HG03460 (cell line): ENCODE results near the gene RRAGD.
"Not testable (repeated sequence)": the region's sequence is repeated elsewhere in the genome, so short reads cannot be mapped to it uniquely, and the experiment has no call there.

Source experiments
- ATAC-seq: cut with Tn5 transposase; IDR thresholded peaks from one replicate; pipeline ENCODE4 v1.9.1; 2021; ENCODE audit not compliant: unreplicated experiment

Gene RRAGD

DNA sequence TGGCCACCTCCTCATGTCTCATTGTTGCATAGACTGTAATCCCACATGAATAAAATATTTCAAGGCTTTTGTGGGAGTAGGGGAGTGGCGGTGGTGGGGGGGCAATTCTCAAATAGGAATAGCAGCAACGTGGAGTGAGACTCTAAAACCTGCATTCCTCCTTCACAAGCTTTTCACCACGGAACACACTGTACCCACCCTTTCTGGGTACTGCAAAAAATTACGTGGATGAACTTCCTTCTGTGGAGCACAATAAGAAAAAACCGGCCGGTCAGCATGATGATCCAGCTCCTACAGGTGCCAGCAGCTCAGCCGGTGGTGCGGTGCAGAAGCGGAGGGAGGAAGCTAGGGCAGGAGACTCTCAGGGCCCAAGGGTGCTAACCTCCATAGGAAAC, 930 bp upstream of the RRAGD start:
- ATAC-seq = no peak

DNA sequence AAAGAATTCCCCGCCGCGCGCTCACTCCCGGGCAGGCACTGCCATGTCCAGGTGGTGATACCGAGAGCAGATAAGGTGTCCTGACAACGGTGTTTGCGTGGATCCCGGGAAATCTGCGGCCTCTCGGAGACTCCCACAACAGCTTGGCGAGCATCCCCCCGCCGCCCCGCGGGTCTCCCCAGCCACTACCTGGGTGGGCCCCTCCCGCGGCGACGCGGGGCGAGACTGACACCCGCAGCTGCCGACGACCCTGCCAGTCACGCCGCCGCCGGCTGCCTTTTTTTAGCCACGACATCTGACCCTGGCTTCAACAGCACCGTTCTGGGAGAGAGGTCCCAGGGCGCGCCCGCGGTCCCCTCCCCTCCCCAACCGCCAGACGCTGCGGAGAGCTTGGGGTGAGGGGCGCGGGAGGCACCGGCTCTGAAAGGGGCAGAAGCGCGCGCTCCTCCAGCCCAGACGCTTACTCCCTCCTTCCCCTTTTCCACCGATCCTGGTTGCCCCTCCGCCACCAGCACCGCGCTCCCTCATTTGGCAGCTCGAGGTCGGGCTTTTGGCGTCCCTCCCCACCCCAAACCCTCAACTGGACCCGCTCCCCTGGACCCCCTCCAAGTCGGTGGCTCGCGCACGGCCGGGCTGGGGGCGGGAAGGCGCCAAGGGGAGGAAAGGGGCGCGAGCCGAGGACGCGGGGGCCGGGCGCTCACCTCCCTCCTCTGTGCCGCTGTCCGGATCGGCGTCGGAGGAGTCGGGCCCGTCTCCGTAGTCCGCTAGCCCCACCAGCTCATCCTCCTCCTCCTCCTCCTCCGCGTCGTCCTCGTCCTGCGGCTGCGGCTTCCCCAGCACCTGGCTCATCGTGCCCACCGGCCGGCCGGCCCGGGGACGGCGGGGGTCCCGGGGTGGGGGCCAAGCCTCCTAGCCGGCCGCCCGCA, 665 bp downstream of the RRAGD start:
- ATAC-seq = peak; percentile 50

DNA sequence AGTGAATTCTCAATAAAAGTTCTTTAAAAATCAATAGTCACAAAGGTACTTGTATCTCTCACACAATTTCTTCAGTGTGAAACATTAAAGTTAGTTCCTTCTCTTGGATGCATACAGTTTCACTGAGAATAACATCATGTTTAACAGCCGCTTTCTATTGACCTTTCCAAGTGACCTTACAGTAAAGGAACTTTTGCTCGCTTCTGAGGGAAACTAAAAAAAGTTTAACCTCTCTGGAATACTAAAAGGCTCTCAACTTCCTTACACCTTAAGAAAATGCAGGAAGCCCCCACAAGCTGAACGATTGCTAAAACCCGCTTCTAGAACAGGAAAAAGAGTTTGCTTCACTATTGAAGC, 1.3 kb downstream of the RRAGD start:
- no peak for ATAC-seq

DNA sequence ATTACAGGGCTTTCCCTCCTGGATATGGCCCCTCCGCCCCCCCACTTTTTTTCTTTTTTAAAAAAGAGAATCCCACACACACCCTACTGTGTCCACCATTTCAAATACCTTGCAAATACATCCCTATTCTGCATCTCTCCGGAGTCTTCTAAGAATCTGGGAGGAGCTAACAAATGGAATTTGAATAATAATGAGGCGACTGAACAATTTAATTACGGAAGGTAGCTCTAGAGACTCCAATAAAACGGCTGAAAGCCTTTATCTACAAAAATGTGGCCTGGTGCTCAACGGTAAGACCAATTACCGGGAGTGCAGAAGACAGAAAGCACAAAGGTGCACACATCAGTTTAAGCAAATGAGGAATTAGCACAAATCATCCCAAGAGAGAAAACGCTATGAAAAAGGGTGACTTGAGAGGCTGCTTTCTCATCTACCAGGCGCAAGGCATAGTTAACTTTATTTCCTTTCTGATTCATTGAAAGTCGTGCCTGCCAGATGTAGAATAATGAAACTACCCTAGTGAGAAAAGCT, 1.8 kb downstream of the RRAGD start:
- no peak for ATAC-seq

DNA sequence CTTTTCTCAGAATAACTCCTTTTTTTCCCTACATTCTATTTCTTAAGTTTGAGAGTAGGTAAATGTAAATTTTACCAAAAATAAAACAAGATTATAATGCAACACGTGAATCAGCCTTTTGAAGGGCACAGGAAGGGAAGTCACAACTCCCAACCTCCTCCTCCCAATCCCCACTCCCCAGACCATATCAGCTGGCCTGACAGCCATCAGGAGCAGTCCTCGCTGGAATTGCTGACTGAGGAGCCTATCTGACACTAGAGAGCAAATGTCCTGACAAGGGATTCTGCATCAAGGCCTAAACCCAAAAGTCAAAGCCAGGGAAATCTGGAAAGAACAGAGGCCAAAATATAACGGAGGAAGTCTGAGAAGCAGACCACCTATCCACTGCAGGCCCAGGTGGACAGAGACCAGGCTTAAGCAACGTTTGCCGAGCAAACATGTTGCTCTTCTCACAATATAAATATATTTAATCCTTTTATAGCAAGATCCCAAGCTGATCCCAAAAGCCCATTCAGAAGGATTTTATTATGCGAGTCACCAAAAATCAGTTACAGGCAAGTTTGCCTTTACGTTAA, 2.5 kb downstream of the RRAGD start:
- no peak for ATAC-seq

DNA sequence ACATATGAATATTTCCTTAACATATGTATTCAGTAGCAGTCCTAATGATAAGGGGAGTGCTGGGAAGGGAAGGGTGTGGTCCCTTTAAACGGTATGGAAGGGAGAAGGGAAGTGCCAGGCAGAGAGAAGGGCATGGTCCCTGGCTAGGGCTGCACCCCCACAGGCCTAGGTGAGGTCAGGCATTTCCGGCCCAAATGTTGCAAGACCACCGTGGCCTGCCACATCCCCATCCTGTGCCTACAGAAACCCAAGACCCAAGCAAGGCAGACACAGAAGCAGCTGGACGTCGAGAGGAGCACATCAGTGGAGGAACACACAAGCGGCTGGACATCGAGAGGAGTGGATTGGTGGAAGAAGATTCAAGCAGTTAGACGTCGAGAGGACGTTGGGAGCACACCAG, 5.9 kb downstream of the RRAGD start:
- no peak for ATAC-seq

DNA sequence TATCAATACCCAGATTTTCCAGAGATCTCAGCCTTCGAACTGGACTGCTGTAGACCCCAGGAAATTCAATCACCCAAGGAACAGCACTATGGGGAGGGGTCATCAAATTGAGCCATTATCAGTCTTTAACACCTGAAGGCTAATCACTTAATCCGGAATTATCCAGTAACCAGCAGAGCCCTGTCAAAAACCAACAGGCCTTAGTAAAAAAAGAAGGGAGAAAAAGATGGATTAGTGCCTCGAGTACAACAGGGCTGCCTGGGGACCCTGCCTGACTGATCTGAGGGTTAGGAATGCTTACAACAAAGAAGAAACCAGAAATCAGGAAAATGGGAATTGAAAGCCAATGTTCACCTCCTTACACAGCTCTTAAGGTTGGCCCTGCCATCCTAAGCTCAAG, 7.6 kb downstream of the RRAGD start:
- ATAC-seq = no peak

DNA sequence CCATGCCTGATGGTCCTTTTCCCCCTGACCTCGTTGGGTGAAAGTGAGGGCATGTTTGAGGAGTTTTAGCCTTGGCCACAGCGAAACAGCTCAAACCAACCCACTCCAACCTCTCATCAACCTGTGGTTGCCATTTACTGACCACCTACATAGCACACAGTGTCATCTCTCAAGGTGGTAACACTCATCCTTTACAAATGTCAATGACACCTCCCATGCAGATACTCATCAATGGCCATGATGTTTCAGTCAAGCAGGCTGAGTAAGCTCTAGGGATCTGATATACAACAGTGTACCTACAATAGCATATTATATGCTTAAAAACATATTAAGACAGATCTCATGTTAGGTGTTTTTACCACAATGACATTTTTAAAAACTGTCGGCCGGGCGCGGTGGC, 9.3 kb downstream of the RRAGD start:
- no peak for ATAC-seq

DNA sequence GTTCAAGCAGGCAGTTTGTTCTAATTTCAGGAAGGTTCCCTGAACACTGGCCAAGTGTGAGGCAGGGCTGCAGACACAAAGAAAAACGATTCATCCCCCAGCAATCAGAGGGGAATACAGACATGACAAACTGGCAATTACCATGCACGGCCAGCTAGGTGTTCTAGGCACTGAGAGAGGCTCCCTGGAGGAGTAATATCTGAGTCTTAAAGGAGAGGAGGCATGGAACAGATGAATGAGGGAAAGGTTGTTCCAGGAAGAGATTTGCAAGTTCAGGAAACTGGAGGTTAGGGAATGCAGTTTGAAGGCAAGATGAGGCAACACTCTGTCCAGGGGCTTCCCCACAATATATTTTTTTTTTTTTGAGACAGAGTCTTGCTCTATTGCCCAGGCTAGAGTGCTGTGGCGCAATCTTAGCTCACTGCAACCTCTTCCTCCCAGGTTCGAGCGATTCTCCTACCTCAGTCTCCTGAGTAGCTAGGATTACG, 11.1 kb downstream of the RRAGD start:
- no peak for ATAC-seq

DNA sequence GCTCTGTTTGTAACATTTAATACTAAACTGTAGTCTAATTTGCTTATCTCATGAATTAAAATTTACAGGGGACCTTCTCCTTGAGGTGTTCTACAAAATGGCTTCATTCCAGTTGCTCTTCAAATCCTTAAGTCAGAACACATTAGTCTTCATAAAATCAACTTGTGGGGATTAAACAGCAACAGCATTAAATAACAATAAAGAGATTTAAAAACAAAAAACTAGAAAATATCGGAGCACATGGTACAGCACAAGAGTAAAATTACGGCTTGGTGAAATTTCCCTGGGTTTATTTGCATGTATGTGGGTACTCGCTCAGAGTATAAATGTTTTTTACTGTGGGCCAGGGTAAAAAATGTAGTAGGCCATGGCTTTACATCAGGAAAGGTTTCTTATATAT, 12.0 kb downstream of the RRAGD start:
- ATAC-seq = no peak

DNA sequence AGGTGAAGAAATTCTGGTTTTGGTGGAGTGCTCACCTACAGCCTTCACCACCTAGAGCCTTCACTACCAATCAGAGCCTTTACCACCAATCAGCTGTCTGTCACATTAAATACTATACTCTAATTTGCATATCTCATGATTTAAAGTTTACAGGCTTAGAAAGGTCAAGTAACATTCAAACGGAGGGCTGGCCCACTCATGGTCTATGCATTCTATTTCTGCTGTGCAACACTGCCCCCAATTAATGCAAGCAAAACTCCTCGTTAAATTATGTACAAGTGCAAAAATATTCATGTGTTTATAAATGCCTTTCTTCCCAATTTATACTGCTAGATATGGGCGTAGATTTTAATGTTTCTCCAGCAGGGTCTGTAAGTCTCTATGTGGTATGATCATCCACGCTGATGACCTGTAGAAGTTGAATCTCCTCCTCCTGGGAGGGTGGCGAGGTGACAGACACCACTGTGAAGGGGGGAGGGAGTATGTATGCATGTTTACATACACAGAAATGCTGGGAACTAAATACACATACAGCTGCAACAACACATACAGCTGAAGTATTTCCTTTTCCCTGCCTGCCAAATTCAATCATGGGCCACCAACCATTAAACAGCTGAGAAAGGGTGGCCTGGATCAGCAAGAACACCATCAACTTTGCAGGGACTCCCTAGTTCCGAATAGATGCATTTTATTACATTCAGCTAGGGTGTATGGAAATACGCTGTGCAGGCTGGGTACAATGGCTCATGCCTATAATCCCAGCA, 13.1 kb downstream of the RRAGD start:
- no peak for ATAC-seq

DNA sequence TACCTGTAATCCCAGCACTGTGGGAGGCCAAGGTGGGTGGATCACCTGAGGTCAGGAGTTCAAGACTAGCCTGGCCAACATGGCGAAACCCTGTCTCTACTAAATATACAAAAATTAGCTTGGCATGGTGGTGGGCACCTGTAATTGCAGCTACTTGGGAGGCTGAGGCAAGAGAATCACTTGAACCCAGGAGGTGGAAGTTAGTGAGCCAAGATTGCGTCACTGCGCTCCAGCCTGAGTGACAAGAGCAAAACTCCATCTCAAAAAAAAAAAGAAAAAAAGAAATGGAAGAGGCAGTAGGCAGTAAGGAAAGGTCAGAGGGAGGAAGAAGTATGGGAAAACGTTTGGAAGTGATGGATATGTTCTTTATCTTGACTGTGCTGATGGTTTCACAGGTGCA, 14.2 kb downstream of the RRAGD start:
- ATAC-seq = not testable (repeated sequence)

DNA sequence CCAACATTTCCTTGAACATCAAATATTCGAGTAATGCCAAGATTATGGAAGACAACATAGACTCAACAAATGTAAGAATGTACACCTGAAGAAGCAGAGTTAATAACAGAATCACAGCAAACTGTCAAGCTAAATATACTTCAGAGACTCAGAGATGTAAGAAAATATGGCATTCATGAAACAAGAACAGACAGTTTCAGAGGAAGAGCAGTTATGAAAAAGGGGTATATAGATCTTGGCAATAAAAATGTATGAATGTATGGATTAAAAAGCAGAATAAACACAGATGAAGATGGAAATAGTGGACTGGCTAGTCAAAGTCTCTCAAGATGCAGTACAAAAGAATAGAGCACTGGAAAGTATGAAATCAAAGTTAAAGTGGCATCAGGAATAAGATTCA, 18.4 kb downstream of the RRAGD start:
- ATAC-seq = no peak

DNA sequence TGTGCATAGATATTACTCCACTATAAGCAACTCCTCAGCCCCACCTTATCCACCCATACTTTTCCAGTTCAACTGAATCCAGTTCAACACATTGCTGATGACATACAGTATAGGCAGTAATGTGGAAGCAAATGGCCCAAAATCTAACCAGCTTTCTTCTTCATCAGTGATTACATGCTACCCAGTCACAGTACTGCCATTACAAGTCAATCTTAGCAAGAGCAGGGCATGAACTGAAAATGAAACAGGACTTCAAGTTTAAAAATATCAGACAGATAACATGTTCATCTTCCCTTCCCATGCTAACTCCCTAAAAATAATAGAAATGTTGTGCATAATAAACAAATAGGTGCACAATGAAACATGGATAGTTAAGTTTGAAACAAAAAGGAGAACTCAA, 19.2 kb downstream of the RRAGD start:
- ATAC-seq = no peak

DNA sequence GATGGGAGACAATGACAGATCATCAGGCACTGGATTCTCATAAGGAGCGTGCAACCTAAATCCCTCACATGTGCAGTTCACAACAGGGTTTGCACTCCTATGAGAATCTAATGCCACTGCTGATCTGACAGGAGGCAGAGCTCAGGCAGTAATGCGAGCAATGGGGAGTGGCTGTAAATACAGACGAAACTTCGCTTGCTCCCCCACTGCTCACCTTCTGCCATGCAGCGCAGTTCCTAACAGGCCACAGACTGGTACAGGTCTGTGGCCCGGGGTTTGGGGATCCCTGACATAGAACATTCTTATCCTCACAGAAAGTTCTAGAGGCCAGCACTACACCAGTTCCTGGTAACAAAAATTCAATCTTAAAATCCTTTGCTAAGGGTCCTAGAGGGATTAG, 23.2 kb downstream of the RRAGD start:
- no peak for ATAC-seq

DNA sequence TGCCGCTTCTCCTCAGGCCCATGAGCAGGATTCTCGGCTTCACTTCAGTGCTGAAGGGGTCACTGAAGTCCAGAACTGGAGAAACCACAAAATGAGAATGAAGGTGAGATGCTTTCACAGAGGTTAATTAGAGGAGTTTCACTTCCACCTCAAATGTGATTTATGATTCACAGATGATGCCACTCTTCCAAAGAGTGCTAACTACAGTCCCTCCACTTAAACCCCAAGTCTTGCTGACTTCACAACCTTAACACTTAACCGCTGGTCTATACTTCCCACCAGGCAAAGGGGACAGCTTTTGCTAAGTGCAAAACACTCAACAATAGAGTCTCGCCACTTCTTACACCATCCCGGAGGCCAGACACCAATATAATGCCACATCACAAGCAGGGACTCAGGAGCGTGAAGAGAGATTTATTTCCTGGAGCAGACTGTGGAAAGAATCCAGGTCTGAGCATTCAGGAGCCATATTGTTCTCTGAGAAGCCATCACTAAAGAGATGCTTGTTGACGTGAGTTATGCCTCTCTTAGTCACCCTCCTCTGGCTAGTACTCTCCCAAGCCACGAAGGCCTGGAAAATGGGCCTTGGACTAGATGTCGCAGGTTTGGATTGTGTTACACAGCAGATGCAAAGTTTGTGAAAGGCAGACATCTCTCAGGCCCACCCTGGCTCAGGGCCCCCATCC, 24.4 kb downstream of the RRAGD start:
- ATAC-seq = peak; percentile 96

DNA sequence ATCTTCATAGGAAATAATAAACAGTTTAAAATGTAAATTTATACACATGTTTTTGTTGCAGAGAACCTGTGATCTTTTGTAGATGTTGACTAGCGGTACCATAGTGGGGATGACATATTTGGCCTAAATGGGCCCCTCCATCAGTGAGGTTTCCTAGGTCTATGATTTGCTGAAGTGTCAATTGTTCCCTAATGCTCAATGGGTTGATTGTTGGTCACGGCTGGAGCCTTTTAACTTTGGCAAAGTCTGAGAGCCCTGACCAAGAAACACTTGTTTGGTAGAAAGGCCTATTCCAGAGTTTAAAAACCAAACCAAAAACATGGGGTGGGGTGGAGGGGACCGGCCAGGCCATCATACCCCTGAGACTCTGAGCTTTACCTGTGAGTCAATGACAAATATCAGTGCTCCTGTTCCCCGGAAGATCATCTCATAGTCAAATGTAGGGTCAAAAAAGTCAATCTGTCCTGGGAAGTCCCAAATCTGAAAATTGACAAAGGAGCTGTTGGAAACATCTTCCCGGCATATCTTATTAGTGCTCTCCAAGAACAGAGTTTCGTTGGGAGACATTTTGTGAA, 25.1 kb downstream of the RRAGD start:
- peak; percentile 20 for ATAC-seq

DNA sequence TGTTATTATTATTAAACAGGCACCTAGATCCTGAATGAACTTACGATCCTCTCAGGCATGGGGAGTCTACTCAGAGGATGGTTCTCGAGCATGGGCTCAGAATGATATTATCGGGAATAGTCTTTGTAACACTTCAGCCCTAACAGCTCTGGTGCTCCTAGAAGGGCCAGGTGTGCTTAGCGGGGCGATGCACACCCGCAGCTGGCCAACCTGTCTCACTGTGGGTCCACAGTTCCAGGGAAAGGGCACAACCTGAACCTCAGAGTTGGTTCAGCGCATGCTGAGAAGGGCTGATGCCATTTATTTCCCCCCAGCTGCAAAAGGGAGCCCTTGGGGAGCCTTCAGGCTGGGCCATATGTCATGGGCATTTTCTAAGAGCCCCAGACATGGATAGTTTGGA, 26.2 kb downstream of the RRAGD start:
- no peak for ATAC-seq

DNA sequence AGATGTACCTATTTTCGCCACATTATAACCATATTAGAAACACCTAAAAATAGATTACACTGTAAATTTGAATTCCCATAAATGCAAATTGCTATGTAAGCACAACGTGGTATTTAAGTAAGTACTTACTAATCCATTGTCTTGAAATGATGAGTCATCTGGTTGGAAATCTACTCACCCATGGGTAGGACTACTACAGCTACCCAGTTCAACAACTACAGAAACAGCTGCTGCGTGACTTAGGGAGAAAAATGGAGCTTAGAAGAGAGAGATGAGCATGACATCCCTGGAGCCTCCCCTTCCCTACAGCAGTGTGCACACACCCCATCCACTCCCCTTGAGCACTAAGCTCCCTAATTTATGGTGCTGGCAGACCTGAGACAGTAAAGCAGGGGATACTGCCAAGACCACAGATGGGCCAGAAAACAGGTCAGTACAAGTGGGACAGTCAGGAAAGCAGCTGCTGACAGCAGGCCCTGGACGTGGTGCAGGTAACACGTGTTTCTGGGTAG, 26.9 kb downstream of the RRAGD start:
- no peak for ATAC-seq

DNA sequence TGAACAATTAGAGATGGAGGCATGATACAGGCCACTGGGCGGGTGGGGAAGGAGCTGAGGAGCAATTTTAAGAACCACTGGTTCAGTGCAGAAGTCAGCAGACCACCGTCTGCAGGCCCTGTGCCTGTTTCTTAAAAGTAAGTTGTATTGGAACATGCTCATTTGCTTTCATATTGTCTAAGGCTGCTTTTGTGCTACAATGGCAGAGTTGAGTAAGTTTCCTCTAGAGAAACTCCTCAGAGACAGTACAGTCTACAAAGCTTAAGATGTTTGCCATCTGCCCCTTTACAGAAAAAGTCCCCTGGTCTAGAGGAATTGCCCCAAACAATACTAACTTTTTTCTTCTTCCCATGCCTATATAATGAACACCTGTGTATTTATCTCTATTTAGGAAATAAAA, 31.0 kb downstream of the RRAGD start:
- no peak for ATAC-seq
